VCaP (cell line): ENCODE measurements around the gene TDRD6.
A peak's percentile ranks its signal among the peaks of the same experiment; 100 is the strongest.

Experiments
- H3K27ac ChIP-seq: fragments of 450-650 bp; 2 replicates; pipeline ENCODE4 v1.5.1; 2017
- CTCF ChIP-seq: fragments of 450-650 bp; conservative IDR thresholded peaks from 2 replicates; pipeline ENCODE4 v1.5.1; 2017; ENCODE audit warnings: mild to moderate bottlenecking, moderate library complexity

TDRD6 gene

GRCh38 chr6:46661483-46661882, 26.2 kb upstream of the TDRD6 start:
- H3K27ac ChIP-seq = no peak overlapping the region
- TF ChIP-seq CTCF = no peak

GRCh38 chr6:46667377-46667776, 20.3 kb upstream of the TDRD6 start:
- no peak overlapping the region for H3K27ac ChIP-seq
- TF ChIP-seq CTCF = no peak

- no peak for TF ChIP-seq CTCF
These were observed 13.3 kb upstream of the TDRD6 start for GRCh38 chr6:46674410-46674809.

GRCh38 chr6:46676604-46677313, 10.9 kb upstream of the TDRD6 start:
- no peak overlapping the region for H3K27ac ChIP-seq

More at GRCh38 chr6:46674410-46674809, 13.3 kb upstream of the TDRD6 start:
- no peak overlapping the region for H3K27ac ChIP-seq

GRCh38 chr6:46677314-46677654, 10.4 kb upstream of the TDRD6 start:
- peak; percentile 49 for TF ChIP-seq CTCF

More at GRCh38 chr6:46676604-46677313, 10.9 kb upstream of the TDRD6 start:
- no peak for TF ChIP-seq CTCF

GRCh38 chr6:46684771-46685170, 2.9 kb upstream of the TDRD6 start:
- no peak for TF ChIP-seq CTCF
- no peak overlapping the region for H3K27ac ChIP-seq

More at GRCh38 chr6:46677314-46677654, 10.4 kb upstream of the TDRD6 start:
- no peak overlapping the region for H3K27ac ChIP-seq

GRCh38 chr6:46688117-46688965, 656 bp downstream of the TDRD6 start:
- TF ChIP-seq CTCF = no peak
- no peak overlapping the region for H3K27ac ChIP-seq
